Panc1 (cell line): Measurements from ENCODE around the gene ECHDC3. TPM values are rescaled to one million over a fixed set of nuclear protein-coding genes. Genes with fewer than 3 reads are reported as not detected.

Experiments
- ATAC-seq: fragments of 200-7000 bp; cut with Tn5 transposase; 2 replicates; pipeline ENCODE4 v1.9.1; 2020; ENCODE audit warnings: mild to moderate bottlenecking, moderate library complexity
- BruUV-seq: library from RNA; stranded (reverse); fragments of 400-500 nt; replicated peaks from 2 replicates; lab custom pipeline; 2021; lab: Mats Ljungman, UMichigan
- CTCF ChIA-PET: fragments of 300-600 bp; sonication (Branson Sonifier 250); formaldehyde crosslinking; loops from one replicate; lab custom pipeline; 2022; ENCODE audit warnings: antibody characterized with exemption; lab: Charles Lee
- POLR2A ChIA-PET: fragments of 300-600 bp; sonication (Branson Sonifier 250); formaldehyde crosslinking; loops from one replicate; lab custom pipeline; 2022; ENCODE audit warnings: antibody characterized with exemption; lab: Charles Lee
- DNase-seq: peaks from one replicate; pipeline ENCODE4 v3.0.0-alpha.2; 2010; ENCODE audit warnings: low read depth, low spot score
- H3K27ac ChIP-seq: 2 replicates; pipeline ENCODE4 v1.5.1; 2011; ENCODE audit warnings: mild to moderate bottlenecking, low read length, inconsistent platforms
- H3K27me3 ChIP-seq: fragments of 200-500 bp; sonication (Bioruptor generic); 2 replicates; pipeline ENCODE4 v1.6.0; 2014; ENCODE audit warnings: low read length, inconsistent platforms; ENCODE audit not compliant: control insufficient read depth, insufficient read depth
- H3K36me3 ChIP-seq: fragments of 200-500 bp; sonication (Bioruptor generic); 2 replicates; pipeline ENCODE4 v1.5.1; 2014; ENCODE audit warnings: inconsistent platforms, mild to moderate bottlenecking, low read length, moderate library complexity; ENCODE audit not compliant: control insufficient read depth, insufficient read depth
- H3K4me1 ChIP-seq: 2 replicates; pipeline ENCODE4 v1.5.1; 2011; ENCODE audit warnings: inconsistent platforms, mild to moderate bottlenecking, low read length, moderate library complexity; ENCODE audit not compliant: control insufficient read depth, insufficient read depth
- H3K4me3 ChIP-seq, 2 experiments: 2 replicates each; pipeline ENCODE4 v1.5.1; 2011 to 2012; ENCODE audit warnings: low read depth in 2 of 2, low read length in 2 of 2, mild to moderate bottlenecking in 2 of 2, inconsistent platforms in 1 of 2, moderate library complexity in 1 of 2
- H3K9me3 ChIP-seq: fragments of 200-500 bp; sonication (Bioruptor generic); 2 replicates; pipeline ENCODE4 v1.5.1; 2014; ENCODE audit warnings: low read depth, mild to moderate bottlenecking, inconsistent platforms, low read length, moderate library complexity; ENCODE audit not compliant: control insufficient read depth, insufficient read depth
- POLR2AphosphoS5 ChIP-seq: IDR thresholded peaks from 2 replicates; pipeline ENCODE4 v1.6.1; 2012; ENCODE audit warnings: mild to moderate bottlenecking, low read depth, low read length, moderate library complexity
- SIN3A ChIP-seq: IDR thresholded peaks from 2 replicates; pipeline ENCODE4 v1.6.1; 2012; ENCODE audit warnings: low read depth, mild to moderate bottlenecking, low read length, moderate library complexity, borderline replicate concordance; ENCODE audit not compliant: insufficient read depth
- TCF7L2 ChIP-seq: IDR thresholded peaks from 2 replicates; pipeline ENCODE4 v1.6.1; 2011; ENCODE audit warnings: mild to moderate bottlenecking, low read depth, low read length, inconsistent platforms
- in situ Hi-C: cut with HindIII; loops from 2 replicates; pipeline ENCODE4 v1.10.0; 2016; ENCODE audit warnings: low sequenced_read_pairs, low pct_unique_long_range_greater_than_20kb
- intact Hi-C: fragments of 100-400 bp; cut with micrococcal nuclease; formaldehyde crosslinking; loops from one replicate; pipeline ENCODE4 v1.10.0; 2022; ENCODE audit not compliant: unreplicated experiment
- total RNA-seq: library from RNA; stranded (reverse); gene quantifications from one replicate; pipeline ENCODE4 v1.2.1, GENCODE V29; 2021; ENCODE audit not compliant: unreplicated experiment
- TF ChIP-seq, protein P1 (sequence below), 2 experiments: IDR thresholded peaks; 2 replicates each; pipeline ENCODE4 v1.6.1; 2011 to 2012; ENCODE audit warnings: low read depth in 2 of 2, control low read depth in 1 of 2, low read length in 1 of 2, mild to moderate bottlenecking in 1 of 2, moderate library complexity in 1 of 2; ENCODE audit not compliant: insufficient read depth in 1 of 2
- TF ChIP-seq, protein P2 (sequence below): fragments of 450-650 bp; IDR thresholded peaks from 2 replicates; pipeline ENCODE4 v1.5.1; 2017; ENCODE audit warnings: mild to moderate bottlenecking

Gene ECHDC3
- total RNA-seq, 1 experiment from 2014 or later = 5.8 TPM

DNA sequence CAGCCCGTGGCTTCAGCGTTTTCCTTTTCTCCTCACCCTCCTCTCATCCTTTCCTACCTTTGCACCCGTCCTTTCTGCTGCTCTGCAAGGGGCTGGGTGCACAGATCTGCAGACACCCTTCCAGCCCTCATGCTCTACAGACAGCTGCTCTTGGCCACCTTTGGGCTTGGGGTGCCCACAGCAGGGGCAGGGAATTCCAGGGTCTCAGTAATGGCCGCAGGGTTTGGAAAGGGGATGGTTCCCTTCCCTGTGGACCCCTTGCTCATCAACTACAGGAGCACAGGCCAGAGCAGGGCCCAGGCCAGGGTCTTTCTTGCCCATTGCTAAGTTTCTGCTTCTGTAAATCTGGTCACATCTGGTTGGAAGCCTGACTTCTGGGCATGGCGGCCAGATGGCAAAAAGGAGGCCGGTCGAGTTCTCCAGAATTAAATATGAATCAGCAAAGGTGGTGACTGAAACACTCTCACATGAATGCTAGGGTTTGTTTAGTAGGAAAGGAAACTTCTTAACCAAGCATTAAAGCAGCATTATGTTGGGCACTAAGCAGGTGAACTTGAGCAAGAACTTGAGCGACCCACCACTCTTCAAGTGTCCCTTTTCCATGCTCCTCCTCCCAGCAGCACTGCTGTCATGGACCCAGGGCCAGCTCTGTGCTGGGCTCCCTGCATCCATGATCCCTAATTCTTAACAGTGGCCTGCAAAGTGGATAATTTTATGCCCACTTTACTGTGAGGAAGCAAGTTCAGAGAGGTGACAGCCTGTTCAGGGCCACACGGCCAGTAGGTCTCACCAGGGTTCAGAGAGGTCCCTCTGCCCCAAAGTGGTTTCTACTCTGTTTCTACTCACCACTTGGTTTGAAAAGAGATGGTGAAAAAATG lies 1.5 kb downstream of the ECHDC3 start:
- POLR2A ChIA-PET = no interaction called here
- intact Hi-C loops = no loop called here
- in situ Hi-C loops = no loop called here
- H3K9me3 ChIP-seq = no peaks in the 10 kb centered on the region
- no peaks in the 10 kb centered on the region for H3K27me3 ChIP-seq
- CTCF ChIA-PET = no interaction called here
- no peaks in the 10 kb centered on the region for H3K4me1 ChIP-seq
- no TSS peak for BruUV-seq
- no peaks in the 10 kb centered on the region for H3K36me3 ChIP-seq
- H3K4me3 ChIP-seq = peak overlapping the region in 1 of 2 experiments; percentile 53; a peak in 3 of 4 replicates
- ATAC-seq (no peak), DNase-seq (no peak)
- H3K27ac ChIP-seq = no peak overlapping the region
- TF ChIP-seq, protein P1, sequence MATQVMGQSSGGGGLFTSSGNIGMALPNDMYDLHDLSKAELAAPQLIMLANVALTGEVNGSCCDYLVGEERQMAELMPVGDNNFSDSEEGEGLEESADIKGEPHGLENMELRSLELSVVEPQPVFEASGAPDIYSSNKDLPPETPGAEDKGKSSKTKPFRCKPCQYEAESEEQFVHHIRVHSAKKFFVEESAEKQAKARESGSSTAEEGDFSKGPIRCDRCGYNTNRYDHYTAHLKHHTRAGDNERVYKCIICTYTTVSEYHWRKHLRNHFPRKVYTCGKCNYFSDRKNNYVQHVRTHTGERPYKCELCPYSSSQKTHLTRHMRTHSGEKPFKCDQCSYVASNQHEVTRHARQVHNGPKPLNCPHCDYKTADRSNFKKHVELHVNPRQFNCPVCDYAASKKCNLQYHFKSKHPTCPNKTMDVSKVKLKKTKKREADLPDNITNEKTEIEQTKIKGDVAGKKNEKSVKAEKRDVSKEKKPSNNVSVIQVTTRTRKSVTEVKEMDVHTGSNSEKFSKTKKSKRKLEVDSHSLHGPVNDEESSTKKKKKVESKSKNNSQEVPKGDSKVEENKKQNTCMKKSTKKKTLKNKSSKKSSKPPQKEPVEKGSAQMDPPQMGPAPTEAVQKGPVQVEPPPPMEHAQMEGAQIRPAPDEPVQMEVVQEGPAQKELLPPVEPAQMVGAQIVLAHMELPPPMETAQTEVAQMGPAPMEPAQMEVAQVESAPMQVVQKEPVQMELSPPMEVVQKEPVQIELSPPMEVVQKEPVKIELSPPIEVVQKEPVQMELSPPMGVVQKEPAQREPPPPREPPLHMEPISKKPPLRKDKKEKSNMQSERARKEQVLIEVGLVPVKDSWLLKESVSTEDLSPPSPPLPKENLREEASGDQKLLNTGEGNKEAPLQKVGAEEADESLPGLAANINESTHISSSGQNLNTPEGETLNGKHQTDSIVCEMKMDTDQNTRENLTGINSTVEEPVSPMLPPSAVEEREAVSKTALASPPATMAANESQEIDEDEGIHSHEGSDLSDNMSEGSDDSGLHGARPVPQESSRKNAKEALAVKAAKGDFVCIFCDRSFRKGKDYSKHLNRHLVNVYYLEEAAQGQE (IDR thresholded peaks at IDR 0.05; ENCODE audit: insufficient read depth in 1 of 2, low read depth in 2 of 2, low read length in 1 of 2) = no peak
- TF ChIP-seq POLR2AphosphoS5 (no peak), SIN3A (no peak), TCF7L2 (no peak)
- TF ChIP-seq, protein P2, sequence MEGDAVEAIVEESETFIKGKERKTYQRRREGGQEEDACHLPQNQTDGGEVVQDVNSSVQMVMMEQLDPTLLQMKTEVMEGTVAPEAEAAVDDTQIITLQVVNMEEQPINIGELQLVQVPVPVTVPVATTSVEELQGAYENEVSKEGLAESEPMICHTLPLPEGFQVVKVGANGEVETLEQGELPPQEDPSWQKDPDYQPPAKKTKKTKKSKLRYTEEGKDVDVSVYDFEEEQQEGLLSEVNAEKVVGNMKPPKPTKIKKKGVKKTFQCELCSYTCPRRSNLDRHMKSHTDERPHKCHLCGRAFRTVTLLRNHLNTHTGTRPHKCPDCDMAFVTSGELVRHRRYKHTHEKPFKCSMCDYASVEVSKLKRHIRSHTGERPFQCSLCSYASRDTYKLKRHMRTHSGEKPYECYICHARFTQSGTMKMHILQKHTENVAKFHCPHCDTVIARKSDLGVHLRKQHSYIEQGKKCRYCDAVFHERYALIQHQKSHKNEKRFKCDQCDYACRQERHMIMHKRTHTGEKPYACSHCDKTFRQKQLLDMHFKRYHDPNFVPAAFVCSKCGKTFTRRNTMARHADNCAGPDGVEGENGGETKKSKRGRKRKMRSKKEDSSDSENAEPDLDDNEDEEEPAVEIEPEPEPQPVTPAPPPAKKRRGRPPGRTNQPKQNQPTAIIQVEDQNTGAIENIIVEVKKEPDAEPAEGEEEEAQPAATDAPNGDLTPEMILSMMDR = no peak

DNA sequence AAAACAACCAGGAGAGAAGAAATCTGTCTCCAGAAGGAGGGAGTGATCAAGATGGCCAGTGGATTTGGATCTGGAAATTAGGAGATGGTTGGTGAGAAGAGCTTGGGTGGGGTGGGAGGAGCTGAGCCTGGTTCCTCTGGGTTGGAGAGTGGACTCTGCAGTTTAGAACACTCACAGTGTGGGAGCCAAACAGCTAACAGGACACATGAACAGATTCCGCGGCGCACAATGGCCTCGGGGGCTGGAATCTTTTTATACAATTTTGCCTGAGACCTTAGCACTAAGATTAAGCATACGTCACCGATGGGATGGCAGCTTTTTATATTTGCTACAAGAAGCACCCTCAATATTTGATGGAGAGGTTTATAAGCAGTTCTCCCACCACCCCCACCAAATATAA lies 2.9 kb downstream of the ECHDC3 start:
- no peaks in the 10 kb centered on the region for H3K36me3 ChIP-seq
- CTCF ChIA-PET = no interaction called here

More for the DNA sequence above, 2.9 kb downstream of the ECHDC3 start:
- POLR2A ChIA-PET = no interaction called here
- no peak for ATAC-seq
- no TSS peak for BruUV-seq
- in situ Hi-C loops = no loop called here
- TF ChIP-seq TCF7L2 (no peak), SIN3A (no peak), POLR2AphosphoS5 (no peak)
- TF ChIP-seq, protein P1 (IDR thresholded peaks at IDR 0.05; ENCODE audit: insufficient read depth in 1 of 2, low read depth in 2 of 2, low read length in 1 of 2) = no peak
- TF ChIP-seq, protein P2 = no peak
- Histone ChIP-seq H3K4me3 (no peak overlapping the region), H3K27me3 (no peaks in the 10 kb centered on the region), H3K9me3 (no peaks in the 10 kb centered on the region), H3K27ac (no peak overlapping the region), H3K4me1 (no peaks in the 10 kb centered on the region)
- intact Hi-C loops = no loop called here
- no peak for DNase-seq
